RPMI7951 (cell line): Measurements from ENCODE around the gene NKX2-8. TPM values are rescaled to one million over a fixed set of nuclear protein-coding genes. Genes with fewer than 3 reads are reported as not detected.

ENCODE experiments used
- DNase-seq: peaks from one replicate; pipeline ENCODE4 v3.0.0-alpha.2; 2012; ENCODE audit warnings: low read depth
- total RNA-seq: library from RNA; depleted of rRNA; stranded (reverse); fragments of >200 nt; shearing (Covaris generic); gene quantifications from 2 replicates; pipeline ENCODE4 v1.2.3, GENCODE V29; 2014; rRNA removed

The NKX2-8 gene
- not detected in 2 replicates for total RNA-seq

DNA sequence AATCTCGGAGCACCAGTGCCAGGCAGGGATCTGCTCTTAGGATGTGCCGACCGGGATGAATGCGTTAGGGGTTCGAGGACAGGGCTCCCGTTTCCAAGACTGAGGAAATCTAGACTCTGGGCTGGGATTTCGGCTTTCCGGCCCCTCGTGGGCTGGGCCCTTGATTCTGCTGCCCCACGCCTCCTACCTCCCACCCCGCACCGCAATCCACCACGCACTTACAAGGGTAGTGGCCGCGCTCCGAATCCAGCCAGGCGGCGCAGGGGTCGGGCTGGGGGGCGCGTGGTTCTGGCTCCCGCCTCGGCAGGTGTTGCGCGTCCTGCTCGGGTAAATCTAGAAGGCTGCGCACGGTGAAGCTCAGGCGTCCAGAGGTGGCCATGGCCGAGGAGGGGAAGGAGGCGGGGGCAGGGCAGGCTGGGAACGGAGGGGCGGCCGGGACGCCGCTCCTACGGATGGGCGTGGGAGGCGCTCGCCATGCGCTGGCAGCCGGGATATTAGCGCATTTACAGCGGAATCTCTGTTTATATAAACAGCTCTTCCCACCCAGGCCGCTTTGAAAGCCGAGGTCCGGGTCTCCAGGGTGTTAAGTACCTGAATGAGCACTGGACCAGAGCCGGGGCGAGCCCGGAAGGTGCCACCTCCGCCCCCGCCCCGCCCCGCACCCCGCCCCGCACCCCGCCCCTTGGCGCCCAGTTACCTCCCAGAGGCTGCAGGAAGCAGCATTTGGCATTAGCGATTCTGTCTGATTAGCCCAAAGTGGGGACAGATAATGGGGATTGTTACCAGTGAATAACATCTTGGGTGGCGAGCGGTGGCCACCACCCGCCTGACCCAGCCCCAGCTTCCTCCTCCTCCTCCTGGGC lies at the start of gene NKX2-8:
Gene NKX2-8 (minus strand): TSS at position 604 of the 863 bp plus-strand sequence. CDS start 225 bp downstream, at position 379.
- DNase-seq, result no peak

DNA sequence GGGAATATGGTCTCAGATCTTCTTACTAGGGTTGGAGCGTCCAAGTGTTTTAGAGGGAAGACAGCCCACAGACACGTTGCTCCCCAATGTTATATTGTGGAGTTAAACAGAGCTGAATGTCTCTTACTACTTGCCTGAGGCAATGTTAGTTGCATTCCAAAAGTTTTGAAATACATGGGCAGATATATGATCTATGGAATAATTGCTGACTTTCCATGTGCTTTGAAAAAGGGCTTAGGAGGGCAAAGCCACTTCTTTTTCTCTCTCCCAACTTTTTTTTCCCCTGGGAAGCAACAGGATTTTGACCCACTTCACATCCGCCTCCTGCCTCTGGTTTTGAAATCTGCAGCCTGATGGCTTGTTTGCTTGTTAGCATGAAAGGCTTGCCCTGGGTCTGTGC lies 45.6 kb upstream of the NKX2-8 start:
- DNase-seq, result no peak

DNA sequence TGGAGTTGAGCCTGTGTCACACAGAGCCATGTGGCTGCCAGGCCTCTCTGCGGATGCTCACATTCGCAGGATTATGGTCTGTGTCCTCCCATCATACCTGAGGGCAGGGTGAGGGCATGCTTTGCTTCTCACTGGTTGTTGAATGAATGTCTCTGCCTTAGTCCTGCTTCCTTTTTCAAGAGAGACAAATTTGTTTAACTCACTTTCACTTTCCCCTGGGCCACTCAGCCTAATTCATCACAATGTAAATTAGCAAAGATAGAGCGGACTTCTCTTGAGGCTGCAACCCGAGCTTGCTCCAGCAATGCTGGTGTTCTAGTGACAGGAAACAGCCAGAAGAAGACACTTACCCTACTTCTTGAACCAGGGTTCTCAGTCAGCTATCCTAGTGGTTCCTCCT lies 43.7 kb upstream of the NKX2-8 start:
- DNase-seq, result peak; percentile 12

DNA sequence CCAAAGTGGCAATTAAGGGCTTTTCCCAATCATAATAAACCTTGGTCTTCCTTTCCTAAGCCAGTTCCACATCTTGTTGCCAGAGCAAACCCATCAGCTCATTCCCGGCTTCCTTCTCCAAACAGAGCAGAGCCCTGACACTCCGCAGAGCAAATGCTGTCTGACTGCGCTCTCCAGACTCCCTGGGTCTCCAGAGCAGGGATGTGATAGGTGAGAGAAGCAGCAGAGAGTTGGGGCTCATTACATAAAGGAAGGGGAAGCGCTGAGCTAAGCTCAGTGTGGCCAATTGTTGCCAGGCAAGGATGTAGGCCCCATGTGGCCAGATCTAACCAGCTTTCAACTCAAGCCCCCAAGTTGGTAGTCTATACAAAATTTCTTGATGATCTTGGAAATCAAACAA lies 43.0 kb upstream of the NKX2-8 start:
- no peak for DNase-seq

DNA sequence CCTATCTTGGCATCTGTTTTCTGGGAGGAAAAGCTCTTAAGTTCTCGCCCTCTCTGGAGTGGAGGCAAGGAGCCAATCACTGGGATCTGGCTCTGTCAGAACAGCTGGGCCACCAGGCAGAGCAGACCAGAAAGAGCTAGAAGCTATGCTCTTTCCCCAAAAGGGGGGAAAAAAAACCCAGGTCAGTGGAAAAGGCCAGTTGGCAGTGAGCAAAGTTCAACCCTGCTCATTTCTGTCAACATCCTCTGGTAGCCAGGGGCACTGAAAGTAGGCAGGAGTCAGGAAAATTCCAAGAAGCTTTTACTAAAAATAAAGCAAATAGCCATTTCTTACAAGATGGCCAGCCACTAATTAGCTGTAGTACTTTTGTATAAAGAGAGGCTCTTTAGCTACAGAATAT lies 42.6 kb upstream of the NKX2-8 start:
- DNase-seq, result no peak

DNA sequence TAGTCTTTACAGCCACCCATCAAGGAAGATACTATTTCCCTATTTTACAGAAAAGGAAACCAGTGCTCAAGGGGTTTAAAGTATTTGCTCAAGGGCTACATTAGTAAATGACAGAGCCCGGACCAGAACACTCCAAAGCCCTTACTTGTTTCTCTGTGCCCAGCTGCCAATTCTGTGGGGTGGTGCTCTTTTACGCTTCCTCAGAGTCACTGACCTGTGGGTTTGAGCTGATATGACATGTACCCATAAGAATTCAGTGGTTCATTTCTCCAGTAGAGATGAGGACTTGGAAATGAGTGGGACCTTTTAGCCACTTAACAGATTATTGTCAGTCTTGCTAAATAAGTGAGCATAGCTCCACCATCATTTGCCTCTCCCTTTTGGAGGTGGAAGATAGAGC lies 37.4 kb upstream of the NKX2-8 start:
- DNase-seq, result peak; percentile 48

DNA sequence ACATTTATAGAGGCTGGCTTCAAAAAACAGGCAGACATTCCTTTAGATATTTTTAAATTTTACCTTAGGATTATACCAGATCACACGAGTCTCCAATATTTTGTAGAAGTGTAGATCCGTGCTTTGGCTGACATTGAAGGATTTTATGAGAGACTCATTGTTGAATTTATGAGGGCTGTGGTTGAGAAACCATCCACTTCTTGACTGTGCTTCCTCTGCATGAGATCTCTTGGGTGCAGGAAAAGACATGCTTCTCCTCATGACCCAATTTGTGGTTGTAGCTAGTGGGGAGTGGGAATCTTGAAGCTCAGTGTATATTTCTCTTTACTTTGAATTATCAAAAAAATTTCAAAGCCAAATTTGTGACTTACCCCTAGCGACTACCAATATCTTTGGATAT lies 36.7 kb upstream of the NKX2-8 start:
- DNase-seq, result no peak

DNA sequence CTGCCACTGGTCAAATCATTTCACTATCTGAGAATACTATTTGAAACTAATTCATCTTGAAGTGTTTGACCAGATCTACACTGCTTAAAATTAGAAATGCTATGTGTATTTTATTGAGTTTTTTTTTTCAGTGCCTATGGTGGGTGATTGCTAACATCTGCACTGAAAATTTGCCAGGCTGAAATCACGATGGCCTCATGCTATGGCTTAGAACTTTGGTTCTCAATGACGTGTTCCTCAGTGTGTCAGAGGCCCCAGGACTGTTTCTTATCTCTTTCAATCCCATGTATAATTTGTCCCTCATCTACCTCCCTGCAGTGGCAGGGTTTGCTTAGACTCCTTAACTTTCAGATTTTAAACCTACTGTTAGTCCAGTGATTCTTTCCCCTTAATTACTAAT lies 36.2 kb upstream of the NKX2-8 start:
- peak; percentile 24 for DNase-seq

DNA sequence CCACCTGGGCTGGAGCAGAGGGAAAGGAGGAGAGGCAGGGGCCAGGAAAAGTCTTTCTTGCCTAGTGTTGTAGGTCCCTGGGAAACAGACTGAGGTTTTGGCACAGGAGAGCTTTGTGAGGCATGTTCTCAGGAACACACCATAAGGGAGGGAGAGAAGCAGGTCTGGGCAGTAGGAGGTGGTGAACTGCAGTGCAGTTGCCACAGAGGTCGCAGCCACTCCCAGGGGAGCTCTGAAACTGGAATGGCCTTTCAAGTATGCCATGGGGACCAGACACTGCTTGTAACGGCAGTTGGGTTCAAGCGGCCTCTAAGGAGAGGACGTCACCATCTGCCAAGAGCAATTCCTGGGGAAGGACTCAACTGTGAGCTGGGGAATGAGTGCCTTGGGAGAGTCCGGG lies 35.4 kb upstream of the NKX2-8 start:
- DNase-seq, result no peak

DNA sequence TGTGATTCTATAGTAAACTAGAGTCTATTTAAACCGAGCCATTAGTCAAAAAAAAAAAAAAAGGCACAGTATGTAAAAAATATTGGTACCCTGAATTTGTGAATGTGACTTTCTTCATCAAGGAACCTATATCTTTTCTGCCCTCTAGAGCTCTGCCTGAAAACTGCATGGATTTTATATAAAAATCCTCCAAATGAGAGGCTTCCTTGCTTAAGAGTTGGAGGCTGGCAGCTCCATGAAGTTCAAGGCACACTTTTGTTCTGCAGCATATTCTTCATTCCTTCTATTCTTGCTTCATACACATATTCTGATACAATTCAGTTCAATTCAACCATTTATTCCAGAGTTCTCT lies 23.1 kb upstream of the NKX2-8 start:
- DNase-seq, result no peak

DNA sequence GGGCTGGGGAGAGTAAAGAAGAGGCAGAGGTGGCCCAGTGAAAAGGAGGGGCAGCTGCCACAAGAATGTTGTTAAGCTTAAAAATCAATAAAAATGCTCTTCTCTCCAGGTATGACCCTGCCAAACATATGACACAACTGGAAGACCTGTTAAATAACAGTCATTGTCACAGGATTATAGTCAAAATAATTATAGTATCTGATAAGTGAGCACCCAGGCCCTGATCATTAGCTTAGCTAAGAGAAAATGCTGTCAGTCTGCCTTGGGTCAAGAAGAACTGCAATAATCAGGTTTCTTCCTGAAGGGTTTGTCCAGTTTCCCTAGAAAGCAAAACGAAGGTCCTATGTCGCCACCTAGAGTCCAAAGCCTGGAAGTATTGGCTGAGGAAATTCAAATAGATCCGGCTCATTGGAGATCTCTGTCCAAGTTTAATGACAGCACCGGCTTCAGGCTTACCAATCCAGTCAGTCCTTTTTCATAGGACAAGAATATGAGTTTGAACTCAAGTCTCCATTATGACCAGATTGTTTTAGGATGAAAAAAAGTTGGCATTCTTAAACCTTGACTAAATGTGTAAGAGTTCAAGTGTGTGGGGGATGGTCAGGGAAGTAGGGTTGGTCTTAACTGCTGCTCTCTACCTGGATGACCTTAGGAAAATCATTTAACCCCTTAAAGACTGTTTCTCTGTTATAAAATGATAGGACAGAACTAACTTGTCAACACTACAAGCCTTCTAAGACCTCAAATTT lies 22.5 kb upstream of the NKX2-8 start:
- DNase-seq, result peak; percentile 62

DNA sequence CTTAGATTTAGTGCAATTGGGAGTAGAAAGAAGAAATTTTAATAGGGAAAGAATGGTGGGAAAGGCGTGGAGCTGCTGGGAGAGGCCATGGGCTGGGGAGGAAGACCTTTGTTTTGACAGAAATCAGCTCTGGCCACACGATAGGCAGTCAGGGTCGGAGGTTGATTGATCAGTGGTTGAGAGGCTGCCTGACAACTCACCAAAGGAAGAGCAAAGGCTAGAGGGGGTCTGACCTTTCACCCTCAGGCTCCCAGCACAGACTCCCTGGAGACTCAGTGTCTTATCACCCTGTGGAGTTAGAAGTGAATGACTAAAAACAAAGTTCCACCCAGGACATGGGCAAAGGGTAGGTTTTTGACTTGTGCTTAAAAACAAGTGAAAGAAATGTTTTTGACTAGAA lies 18.0 kb upstream of the NKX2-8 start:
- no peak for DNase-seq

DNA sequence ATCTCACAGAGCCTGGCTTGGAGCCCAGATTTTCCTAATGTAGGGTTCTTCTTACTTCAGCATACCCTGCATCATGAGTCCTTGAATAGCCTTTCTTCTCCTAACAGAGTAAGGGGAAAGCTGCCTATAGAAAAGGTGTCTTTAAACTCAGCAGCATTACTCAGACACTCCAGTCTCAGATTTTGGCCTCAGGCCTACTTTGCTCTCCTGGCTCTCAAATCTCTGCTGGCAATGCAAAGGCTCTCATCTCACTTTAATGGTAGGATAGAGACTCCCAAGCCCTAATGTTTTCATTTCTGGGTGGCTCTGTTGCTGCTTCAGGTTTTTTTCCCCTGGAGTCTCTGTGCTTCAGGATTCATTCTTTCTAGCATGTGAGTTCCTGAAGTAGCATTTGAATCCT lies 9.1 kb upstream of the NKX2-8 start:
- DNase-seq, result no peak

DNA sequence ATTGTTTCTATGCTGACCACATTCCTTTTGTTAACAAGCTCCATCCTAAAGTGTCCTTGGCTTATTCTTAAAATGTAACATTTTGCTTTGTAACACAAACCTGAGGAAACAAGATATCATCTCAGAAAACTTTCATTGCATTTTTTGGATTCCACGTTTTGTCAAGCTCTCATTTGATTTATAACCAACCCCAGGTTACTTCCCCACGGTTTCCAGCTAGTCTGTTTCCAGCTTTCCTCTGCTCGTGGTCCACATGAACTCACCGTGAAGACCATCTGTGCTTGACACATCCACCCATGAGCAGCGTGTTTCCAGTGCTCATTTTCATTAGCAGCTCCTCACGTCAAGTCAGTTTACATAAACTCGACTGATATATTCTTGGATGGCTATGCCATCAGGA lies 6.4 kb upstream of the NKX2-8 start:
- DNase-seq, result no peak

DNA sequence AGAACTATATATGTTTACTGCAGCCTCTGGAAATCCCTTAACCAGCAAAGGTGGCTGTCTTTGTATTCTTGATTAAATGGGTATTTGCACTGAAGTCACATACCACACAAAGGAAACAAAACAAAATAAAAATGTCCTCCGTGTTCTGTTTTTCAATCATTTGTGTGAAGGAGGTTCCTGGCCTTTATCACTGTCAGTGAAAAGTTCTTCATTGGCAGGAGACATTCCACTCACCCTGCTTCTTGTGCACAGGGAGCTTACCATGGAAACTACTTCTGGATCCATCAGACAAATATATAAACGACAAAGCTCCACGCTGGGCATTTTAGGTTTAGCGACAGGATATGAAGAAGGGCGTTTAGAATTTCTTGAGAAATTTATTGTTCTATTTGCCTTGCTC lies 5.7 kb upstream of the NKX2-8 start:
- no peak for DNase-seq

DNA sequence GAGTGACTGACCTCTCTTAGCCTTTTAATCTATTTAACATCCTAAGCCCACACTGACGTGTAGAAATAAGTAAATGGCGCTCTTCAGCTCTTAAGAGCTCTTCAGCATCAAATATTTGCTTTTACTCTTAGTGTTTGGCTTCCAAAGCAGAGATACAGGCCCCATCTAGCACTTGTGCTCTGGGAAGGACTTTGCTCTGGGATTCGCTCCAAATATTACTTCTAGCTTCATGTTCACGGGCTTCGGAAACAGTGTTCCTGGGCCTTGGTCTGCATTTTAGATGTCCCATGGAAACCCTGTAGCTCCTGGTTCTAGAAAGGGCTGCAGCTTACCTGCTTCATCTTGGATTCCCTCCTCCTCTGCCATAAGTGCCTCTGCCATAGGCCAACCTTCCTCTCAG lies 2.7 kb upstream of the NKX2-8 start:
- DNase-seq, result no peak

DNA sequence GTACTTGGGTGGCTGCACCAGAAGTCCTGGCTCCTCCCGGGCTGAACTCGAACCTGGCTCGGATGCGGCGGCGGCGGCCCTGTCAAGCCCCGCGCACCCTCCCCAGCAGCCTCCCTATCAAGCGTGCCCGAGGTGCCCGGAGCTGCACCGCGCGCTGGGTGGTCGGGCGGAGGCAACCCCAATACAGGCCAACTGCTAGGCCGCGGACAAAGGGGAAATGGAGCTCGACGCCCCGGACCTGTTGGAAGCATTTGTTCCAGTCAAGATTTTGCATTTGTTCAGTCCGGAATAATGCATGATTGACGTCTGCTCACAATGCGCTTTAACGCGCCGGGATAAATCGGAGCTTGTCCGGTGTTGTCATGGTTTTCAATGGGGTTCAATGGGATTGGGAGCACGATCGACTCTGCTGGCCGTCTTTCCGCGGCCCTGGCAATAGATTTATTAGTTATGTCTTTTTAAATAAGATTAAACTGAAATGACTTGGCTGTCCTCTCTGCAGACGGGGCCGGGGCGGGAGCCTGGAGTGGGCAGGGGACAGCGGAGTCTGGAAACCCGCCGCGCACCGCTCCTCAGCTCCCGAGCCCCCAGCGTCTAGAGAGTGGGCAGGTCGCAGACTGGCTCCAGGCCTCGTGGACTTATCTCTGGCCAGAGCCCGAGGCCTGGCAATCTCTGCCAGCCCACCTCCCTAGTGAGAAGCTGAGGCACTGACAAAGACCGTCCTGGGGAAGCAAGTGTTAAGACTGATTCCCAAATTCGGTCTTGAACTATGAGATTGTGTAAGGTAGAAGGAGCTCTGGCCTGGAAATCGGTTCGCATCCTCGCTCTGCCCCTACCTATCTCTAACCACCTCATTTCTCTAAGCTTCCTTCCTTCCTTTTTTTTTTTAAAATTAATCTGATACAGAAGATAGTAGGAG lies 1.7 kb upstream of the NKX2-8 start:
- DNase-seq, result no peak

DNA sequence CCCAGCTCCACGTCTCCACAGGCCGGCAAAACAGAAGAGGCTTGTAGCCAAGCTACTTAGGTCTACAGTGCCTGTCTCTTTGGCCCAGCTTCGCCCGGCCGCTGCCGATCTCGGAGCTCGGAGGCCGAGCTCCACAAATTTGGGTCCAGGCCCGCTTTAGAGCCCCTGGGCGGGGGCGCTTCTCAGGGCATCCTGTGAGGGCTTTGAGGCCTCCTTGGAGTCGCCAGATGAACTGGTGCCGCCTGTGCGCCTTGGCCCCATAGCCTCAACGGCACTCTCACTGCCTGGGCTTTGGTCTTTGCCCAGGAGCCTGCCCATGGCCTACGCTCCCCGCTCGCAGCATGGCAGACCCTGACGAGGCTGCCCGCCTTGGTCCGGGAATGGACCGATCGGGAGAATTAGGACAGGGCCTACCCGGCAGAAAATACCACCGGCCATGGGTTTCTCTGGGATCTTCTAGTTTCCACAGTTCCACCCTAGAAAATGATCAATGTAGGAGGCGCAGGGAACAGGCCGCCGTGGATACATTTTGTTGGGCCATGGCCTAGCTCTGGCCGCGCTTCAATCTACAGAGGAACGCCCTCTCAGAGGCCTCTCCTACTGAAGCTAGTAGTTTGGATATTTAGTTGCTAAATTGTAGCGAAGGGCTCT lies 953 bp upstream of the NKX2-8 start:
- DNase-seq, result no peak

DNA sequence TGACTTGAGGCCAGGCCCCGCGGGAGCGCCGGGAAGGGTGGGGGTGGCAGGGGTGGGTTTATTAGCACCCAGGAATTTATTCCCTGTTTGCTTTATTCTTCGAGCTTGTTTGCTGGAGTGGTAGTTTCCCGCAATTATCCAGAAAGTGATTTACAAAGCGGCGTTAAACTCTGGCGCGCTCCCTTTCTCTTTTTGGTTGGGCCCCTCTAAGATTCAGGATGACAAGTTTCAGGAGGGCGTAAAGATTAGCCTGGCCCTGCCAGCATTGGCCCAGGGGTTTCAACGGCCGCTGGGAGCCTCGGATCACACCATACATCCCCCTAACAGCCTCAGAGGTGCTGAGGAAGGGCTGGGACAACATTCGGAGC lies 444 bp upstream of the NKX2-8 start:
- DNase-seq, result no peak

DNA sequence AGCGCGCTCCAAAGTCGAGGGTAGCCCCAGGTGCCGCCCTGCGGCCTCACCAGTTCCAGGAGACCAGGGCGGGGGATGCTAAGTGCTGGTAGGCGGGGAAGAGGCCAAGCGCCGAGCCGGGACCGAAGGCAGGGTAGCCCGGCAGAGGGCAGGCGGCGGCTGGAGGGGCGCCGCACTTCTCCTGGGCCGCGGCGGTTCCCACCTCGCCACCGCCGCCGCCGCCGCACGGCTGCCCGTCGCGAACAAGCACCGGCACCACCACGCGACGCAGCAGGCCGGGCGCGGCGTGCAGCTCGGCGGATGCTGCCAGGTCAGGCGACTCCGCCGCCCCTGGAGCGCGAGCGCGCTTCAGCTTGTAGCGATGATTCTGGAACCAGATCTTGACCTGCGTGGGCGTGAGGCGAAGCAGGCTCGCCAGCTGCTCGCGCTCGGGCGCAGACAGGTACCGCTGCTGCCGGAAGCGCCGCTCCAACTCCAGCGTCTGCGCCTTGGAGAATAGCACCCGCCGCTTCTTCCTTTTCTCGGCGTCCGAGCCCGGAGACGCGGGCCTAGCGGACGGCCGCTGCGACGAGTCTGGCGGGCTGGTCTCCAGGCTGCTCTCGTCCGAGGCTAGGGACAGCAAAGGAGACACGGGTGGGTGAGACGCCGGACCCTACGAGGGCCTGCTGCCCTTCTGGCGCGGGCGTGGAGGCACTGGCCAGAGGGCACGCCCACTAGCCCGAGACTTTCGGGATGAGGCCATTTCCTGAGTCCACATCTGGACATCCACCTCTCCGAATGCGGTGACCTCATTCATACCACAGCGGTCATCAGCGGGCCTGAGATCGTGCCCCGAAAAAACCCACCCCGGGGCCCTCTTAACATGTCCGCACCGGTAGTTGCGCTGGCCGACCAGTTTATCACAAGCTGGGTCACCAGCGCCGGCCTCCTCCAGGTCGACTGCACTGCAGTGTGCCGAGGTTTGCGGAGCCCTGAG lies 1.3 kb downstream of the NKX2-8 start:
- peak; percentile 19 for DNase-seq
